Trophoblast cell (in vitro differentiated cells and primary cell): ENCODE results near the gene TBC1D16.
A peak's percentile ranks its signal among the peaks of the same experiment; 100 is the strongest.
"Not testable (repeated sequence)": the region's sequence is repeated elsewhere in the genome, so short reads cannot be mapped to it uniquely, and the experiment has no call there.

Experiments used
- DNase-seq, 2 donors: peaks; one replicate each; pipeline ENCODE4 v3.0.0-alpha.2; 2016
- H2AFZ ChIP-seq: 2 replicates; pipeline ENCODE4 v1.6.1; 2013; ENCODE audit warnings: low read length, moderate library complexity, mild to moderate bottlenecking; ENCODE audit not compliant: insufficient read depth, poor library complexity
- H2AK5ac ChIP-seq: 2 replicates; pipeline ENCODE4 v1.6.1; 2013; ENCODE audit warnings: mild to moderate bottlenecking, low read length
- H2BK120ac ChIP-seq: 2 replicates; pipeline ENCODE4 v1.6.1; 2013; ENCODE audit warnings: low read length, mild to moderate bottlenecking, moderate library complexity; ENCODE audit not compliant: insufficient read depth, poor library complexity
- H2BK12ac ChIP-seq: 2 replicates; pipeline ENCODE4 v1.6.1; 2013; ENCODE audit warnings: mild to moderate bottlenecking, low read length, moderate library complexity
- H2BK5ac ChIP-seq: 2 replicates; pipeline ENCODE4 v1.6.1; 2013; ENCODE audit warnings: low read length, low read depth, moderate library complexity, mild to moderate bottlenecking; ENCODE audit not compliant: poor library complexity
- H3K14ac ChIP-seq: 2 replicates; pipeline ENCODE4 v1.6.1; 2013; ENCODE audit warnings: mild to moderate bottlenecking, low read length
- H3K18ac ChIP-seq: 2 replicates; pipeline ENCODE4 v1.6.1; 2013; ENCODE audit warnings: mild to moderate bottlenecking, low read length
- H3K23ac ChIP-seq: 2 replicates; pipeline ENCODE4 v1.6.1; 2013; ENCODE audit warnings: low read length
- H3K27ac ChIP-seq: 2 replicates; pipeline ENCODE4 v1.5.1; 2013; ENCODE audit warnings: low read depth, mild to moderate bottlenecking, inconsistent platforms, low read length, moderate library complexity
- H3K27me3 ChIP-seq: 2 replicates; pipeline ENCODE4 v1.6.1; 2013; ENCODE audit warnings: inconsistent platforms, mild to moderate bottlenecking, low read length, moderate library complexity; ENCODE audit not compliant: insufficient read depth
- H3K36me3 ChIP-seq, 2 experiments: 1 replicate in 1 of 2; 2 replicates in 1 of 2; pipeline ENCODE4 v1.6.1; 2013; ENCODE audit warnings: low read length in 2 of 2, mild to moderate bottlenecking in 2 of 2, moderate library complexity in 1 of 2; ENCODE audit not compliant: insufficient read depth in 2 of 2, control insufficient read depth in 1 of 2
- H3K4ac ChIP-seq: 2 replicates; pipeline ENCODE4 v1.6.1; 2013; ENCODE audit warnings: low read depth, mild to moderate bottlenecking, low read length, moderate library complexity
- H3K4me1 ChIP-seq, 2 experiments: 1 replicate in 1 of 2; 2 replicates in 1 of 2; pipeline ENCODE4 v1.6.1; 2013; ENCODE audit warnings: low read length in 2 of 2, mild to moderate bottlenecking in 2 of 2, moderate library complexity in 1 of 2; ENCODE audit not compliant: insufficient read depth in 2 of 2, control insufficient read depth in 1 of 2
- H3K4me2 ChIP-seq: 2 replicates; pipeline ENCODE4 v1.6.1; 2013; ENCODE audit warnings: inconsistent platforms, mild to moderate bottlenecking, low read length, moderate library complexity
- H3K4me3 ChIP-seq: 2 replicates; pipeline ENCODE4 v1.5.1; 2013; ENCODE audit warnings: mild to moderate bottlenecking, low read depth, low read length, inconsistent platforms
- H3K79me1 ChIP-seq: one replicate; pipeline ENCODE4 v1.6.1; 2013; ENCODE audit warnings: low read length
- H3K79me2 ChIP-seq: 2 replicates; pipeline ENCODE4 v1.6.1; 2013; ENCODE audit warnings: low read length, mild to moderate bottlenecking; ENCODE audit not compliant: control insufficient read depth, insufficient read depth, poor library complexity
- H3K9ac ChIP-seq: 2 replicates; pipeline ENCODE4 v1.6.1; 2013; ENCODE audit warnings: mild to moderate bottlenecking, low read length
- H3K9me3 ChIP-seq: 2 replicates; pipeline ENCODE4 v1.6.1; 2013; ENCODE audit warnings: low read depth, mild to moderate bottlenecking, control low read depth, inconsistent platforms, low read length; ENCODE audit not compliant: insufficient read depth
- H4K12ac ChIP-seq: 2 replicates; pipeline ENCODE4 v1.6.1; 2013; ENCODE audit warnings: low read depth, mild to moderate bottlenecking, low read length, moderate library complexity
- H4K8ac ChIP-seq: 2 replicates; pipeline ENCODE4 v1.6.1; 2013; ENCODE audit warnings: low read depth, mild to moderate bottlenecking, low read length, moderate library complexity
- H4K91ac ChIP-seq: one replicate; pipeline ENCODE4 v1.6.1; 2013; ENCODE audit warnings: low read depth, mild to moderate bottlenecking, low read length, moderate library complexity
- WGBS: extraction: QIAGEN DNeasy Blood & Tissue Kit; methylation state at CpG from one replicate; pipeline ENCODE4 v1.1.7; 2013; ENCODE audit warnings: missing lambda C conversion rate; ENCODE audit not compliant: insufficient read length, insufficient coverage; ENCODE audit errors: extremely low coverage; 5-methylcytosine and 5-hydroxymethylcytosine counted together

TBC1D16 gene

DNA sequence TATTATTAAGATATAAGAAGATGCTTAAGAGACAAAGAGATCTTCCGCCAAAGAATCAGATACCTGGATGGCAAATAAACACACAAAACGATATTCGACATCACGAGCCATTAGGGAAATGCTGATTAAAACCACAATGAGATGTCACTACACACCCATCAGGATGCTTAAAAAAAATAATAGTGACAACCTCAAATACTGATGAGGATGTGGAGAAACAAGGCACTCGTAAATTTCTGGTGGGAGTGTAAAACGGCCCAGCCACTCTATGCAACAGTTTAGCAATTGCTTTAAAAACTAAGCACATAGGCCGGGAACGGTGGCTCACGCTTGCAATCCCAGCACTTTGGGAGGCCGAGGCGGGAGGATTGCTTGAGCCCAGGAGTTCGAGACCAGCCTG lies 39.4 kb downstream of the TBC1D16 start:
- no peak overlapping the region for H2AFZ ChIP-seq
- no peak for DNase-seq
- H2BK120ac ChIP-seq, result no peak overlapping the region
- H2BK5ac ChIP-seq, result no peak overlapping the region
- peaks cover 3% of the 10 kb centered on the region for H3K9me3 ChIP-seq
- no peak overlapping the region for H4K91ac ChIP-seq
- peaks cover 24 to 26% of the 10 kb centered on the region in 2 experiments for H3K4me1 ChIP-seq
- H2BK12ac ChIP-seq, result no peak overlapping the region
- no peak overlapping the region for H3K4me3 ChIP-seq
- peaks cover 7% of the 10 kb centered on the region for H3K79me1 ChIP-seq
- no peak overlapping the region for H3K4me2 ChIP-seq
- no peak overlapping the region for H3K4ac ChIP-seq
- no peak overlapping the region for H3K14ac ChIP-seq
- no peaks in the 10 kb centered on the region for H3K27me3 ChIP-seq
- H4K8ac ChIP-seq, result no peak overlapping the region
- H3K23ac ChIP-seq, result no peak overlapping the region
- H3K9ac ChIP-seq, result no peak overlapping the region
- H3K18ac ChIP-seq, result no peak overlapping the region
- H4K12ac ChIP-seq, result no peak overlapping the region
- no CpG with 5 or more reads among the region's 12 CpGs for WGBS
- H2AK5ac ChIP-seq, result no peak overlapping the region
- no peaks in the 10 kb centered on the region for H3K79me2 ChIP-seq
- H3K27ac ChIP-seq, result no peak overlapping the region
- H3K36me3 ChIP-seq, result peaks cover 9 to 11% of the 10 kb centered on the region in 2 experiments

DNA sequence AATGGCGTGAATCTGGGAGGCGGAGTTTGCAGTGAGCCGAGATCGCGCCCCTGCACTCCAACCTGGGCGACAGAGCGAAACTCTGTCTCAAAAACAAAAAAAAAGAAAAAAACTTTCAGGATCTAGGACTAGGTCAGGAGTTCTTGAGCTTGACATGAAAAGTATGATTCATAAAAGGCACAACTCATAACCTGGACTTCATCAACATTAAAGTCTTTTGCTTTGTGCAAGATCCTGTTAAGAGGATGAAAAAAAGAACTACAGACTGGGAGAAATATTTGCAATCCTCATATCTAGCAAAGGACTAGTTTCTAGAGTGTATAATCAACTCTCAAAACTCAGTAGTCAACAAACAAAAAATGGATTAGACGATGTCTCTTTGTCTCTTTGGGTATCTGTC lies 40.0 kb downstream of the TBC1D16 start:
- no peaks in the 10 kb centered on the region for H3K27me3 ChIP-seq
- no CpG with 5 or more reads among the region's 8 CpGs for WGBS
- no peak overlapping the region for H4K91ac ChIP-seq
- DNase-seq, result no peak
- H3K23ac ChIP-seq, result no peak overlapping the region
- H2BK120ac ChIP-seq, result no peak overlapping the region
- H3K9me3 ChIP-seq, result peaks cover 2% of the 10 kb centered on the region
- H3K4me3 ChIP-seq, result no peak overlapping the region
- no peak overlapping the region for H3K4ac ChIP-seq
- H3K9ac ChIP-seq, result no peak overlapping the region
- H3K4me1 ChIP-seq, result peaks cover 28 to 32% of the 10 kb centered on the region in 2 experiments
- H4K8ac ChIP-seq, result no peak overlapping the region
- peaks cover 10% of the 10 kb centered on the region for H3K79me1 ChIP-seq
- no peaks in the 10 kb centered on the region for H3K79me2 ChIP-seq
- H2BK12ac ChIP-seq, result no peak overlapping the region
- no peak overlapping the region for H2BK5ac ChIP-seq
- H2AFZ ChIP-seq, result no peak overlapping the region
- H3K18ac ChIP-seq, result no peak overlapping the region
- no peak overlapping the region for H3K4me2 ChIP-seq
- H2AK5ac ChIP-seq, result no peak overlapping the region
- no peak overlapping the region for H4K12ac ChIP-seq
- H3K14ac ChIP-seq, result no peak overlapping the region
- peaks cover 6 to 8% of the 10 kb centered on the region in 2 experiments for H3K36me3 ChIP-seq
- H3K27ac ChIP-seq, result no peak overlapping the region

DNA sequence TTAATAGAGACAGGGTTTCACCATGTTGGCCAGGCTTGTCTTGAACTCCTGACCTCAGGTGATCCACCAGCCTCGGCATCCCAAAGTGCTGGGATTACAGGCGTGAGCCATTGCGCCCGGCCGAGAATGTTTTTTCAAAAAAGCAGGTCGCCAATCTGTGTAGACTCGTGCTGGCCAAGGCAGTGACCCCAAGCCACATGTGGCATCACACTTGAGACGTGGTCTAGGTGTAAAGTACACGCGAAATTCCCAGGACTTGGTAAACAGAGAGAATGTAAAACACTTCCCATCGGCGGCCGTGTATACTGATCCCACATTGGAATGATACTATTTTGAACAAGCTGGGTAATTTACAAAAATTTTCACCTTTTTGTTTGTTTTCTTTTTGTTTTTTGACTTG lies 41.1 kb downstream of the TBC1D16 start:
- no peak overlapping the region for H2AFZ ChIP-seq
- no peak overlapping the region for H3K4ac ChIP-seq
- no peaks in the 10 kb centered on the region for H3K27me3 ChIP-seq
- H3K27ac ChIP-seq, result no peak overlapping the region
- H3K14ac ChIP-seq, result no peak overlapping the region
- H3K36me3 ChIP-seq, result no peaks in the 10 kb centered on the region
- H3K9me3 ChIP-seq, result no peaks in the 10 kb centered on the region
- H3K9ac ChIP-seq, result no peak overlapping the region
- peaks cover 38 to 43% of the 10 kb centered on the region in 2 experiments for H3K4me1 ChIP-seq
- no peak overlapping the region for H3K18ac ChIP-seq
- H4K91ac ChIP-seq, result no peak overlapping the region
- DNase-seq, result no peak
- no peak overlapping the region for H3K4me2 ChIP-seq
- no peak overlapping the region for H4K12ac ChIP-seq
- H3K4me3 ChIP-seq, result no peak overlapping the region
- H4K8ac ChIP-seq, result no peak overlapping the region
- no peaks in the 10 kb centered on the region for H3K79me2 ChIP-seq
- no peak overlapping the region for H2BK120ac ChIP-seq
- no peak overlapping the region for H2BK12ac ChIP-seq
- H3K23ac ChIP-seq, result no peak overlapping the region
- H3K79me1 ChIP-seq, result peaks cover 14% of the 10 kb centered on the region
- no peak overlapping the region for H2AK5ac ChIP-seq
- no peak overlapping the region for H2BK5ac ChIP-seq
- WGBS, result no CpG with 5 or more reads among the region's 13 CpGs

DNA sequence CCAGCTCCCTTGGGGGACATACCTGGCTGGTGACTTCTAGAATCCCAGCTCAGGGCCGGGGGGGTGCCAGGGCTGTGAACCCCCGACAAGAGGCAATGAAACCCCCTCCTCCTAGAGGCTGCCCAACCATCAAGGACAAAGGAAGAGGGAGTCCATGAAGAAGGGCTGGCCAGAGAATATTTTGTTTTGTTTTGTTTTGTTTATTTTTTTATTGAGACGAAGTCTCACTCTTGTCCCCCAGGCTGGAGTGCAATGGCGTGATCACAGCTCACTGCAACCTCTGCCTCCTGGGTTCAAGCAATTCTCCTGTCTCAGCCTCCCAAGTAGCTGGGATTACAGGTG lies 41.5 kb downstream of the TBC1D16 start:
- H3K4me3 ChIP-seq, H2BK5ac ChIP-seq, DNase-seq, H3K9me3 ChIP-seq, H4K8ac ChIP-seq, H3K36me3 ChIP-seq, H2BK120ac ChIP-seq, H3K4ac ChIP-seq, H3K4me2 ChIP-seq, H3K27ac ChIP-seq, H2AK5ac ChIP-seq, H3K79me2 ChIP-seq, H2BK12ac ChIP-seq, H3K23ac ChIP-seq, H3K14ac ChIP-seq, H3K9ac ChIP-seq, H3K27me3 ChIP-seq, H2AFZ ChIP-seq, H4K12ac ChIP-seq: not testable (repeated sequence)
- no CpG with 5 or more reads among the region's 4 CpGs for WGBS
- Histone ChIP-seq H3K18ac (peak overlapping the region; percentile 35), H3K79me1 (peaks cover 16% of the 10 kb centered on the region), H4K91ac (peak overlapping the region; percentile 46), H3K4me1 (peaks cover 42 to 47% of the 10 kb centered on the region in 2 experiments)
